GM19468 (cell line): ENCODE data around the gene UGT1A9.
"Not testable (repeated sequence)": the region's sequence is repeated elsewhere in the genome, so short reads cannot be mapped to it uniquely, and the experiment has no call there.

Experiments
- ATAC-seq: cut with Tn5 transposase; IDR thresholded peaks from one replicate; pipeline ENCODE4 v1.9.1; 2021; ENCODE audit warnings: mild to moderate bottlenecking, moderate library complexity, moderate number of reproducible peaks; ENCODE audit not compliant: unreplicated experiment; ENCODE audit errors: extremely low read depth

UGT1A9 gene

GRCh38 chr2:233671290-233672161 lies at the start of gene UGT1A9:
Gene UGT1A9 (plus strand): TSS chr2:233671898. CDS start chr2:233671935, 37 bp downstream.
- ATAC-seq, result no peak

- ATAC-seq, result no peak
These were observed 44.2 kb upstream of the UGT1A9 start for GRCh38 chr2:233627331-233628025.

- not testable (repeated sequence) for ATAC-seq
These were observed 35.4 kb upstream of the UGT1A9 start, which contains the start of gene UGT1A10 for GRCh38 chr2:233636306-233636705. Gene UGT1A10 (plus strand): TSS chr2:233636448. CDS start chr2:233636523, 75 bp downstream.

GRCh38 chr2:233638836-233639235 lies 32.9 kb upstream of the UGT1A9 start:
- ATAC-seq, result no peak

GRCh38 chr2:233639860-233640259 lies 31.8 kb upstream of the UGT1A9 start:
- ATAC-seq, result no peak

- no peak for ATAC-seq
These were observed 28.6 kb upstream of the UGT1A9 start for GRCh38 chr2:233643128-233643527.

- not testable (repeated sequence) for ATAC-seq
These were observed 25.7 kb upstream of the UGT1A9 start for GRCh38 chr2:233646033-233646432.

GRCh38 chr2:233650981-233651380 lies 20.7 kb upstream of the UGT1A9 start:
- no peak for ATAC-seq

GRCh38 chr2:233651430-233651829 lies 20.3 kb upstream of the UGT1A9 start:
- no peak for ATAC-seq

GRCh38 chr2:233654501-233654900 lies 17.2 kb upstream of the UGT1A9 start:
- no peak for ATAC-seq

- ATAC-seq, result no peak
These were observed 16.7 kb upstream of the UGT1A9 start for GRCh38 chr2:233655043-233655442.

GRCh38 chr2:233655943-233656342 lies 15.8 kb upstream of the UGT1A9 start:
- ATAC-seq, result not testable (repeated sequence)

- no peak for ATAC-seq
These were observed 15.3 kb upstream of the UGT1A9 start for GRCh38 chr2:233656443-233656842.

- ATAC-seq, result no peak
These were observed 13.1 kb upstream of the UGT1A9 start for GRCh38 chr2:233658610-233659009.

- ATAC-seq, result no peak
These were observed 7.8 kb upstream of the UGT1A9 start for GRCh38 chr2:233663911-233664310.

GRCh38 chr2:233668605-233669260 lies 3.0 kb upstream of the UGT1A9 start:
- no peak for ATAC-seq

- no peak for ATAC-seq
These were observed 1.2 kb downstream of the UGT1A9 start for GRCh38 chr2:233672886-233673285.

GRCh38 chr2:233673896-233674295 lies 2.2 kb downstream of the UGT1A9 start:
- no peak for ATAC-seq

- ATAC-seq, result no peak
These were observed 2.6 kb downstream of the UGT1A9 start for GRCh38 chr2:233674314-233674713.

GRCh38 chr2:233674995-233675394 lies 3.3 kb downstream of the UGT1A9 start:
- ATAC-seq, result no peak

- no peak for ATAC-seq
These were observed 4.3 kb downstream of the UGT1A9 start for GRCh38 chr2:233676046-233676445.
